ENCODE results near the gene FBXL16.

DNA sequence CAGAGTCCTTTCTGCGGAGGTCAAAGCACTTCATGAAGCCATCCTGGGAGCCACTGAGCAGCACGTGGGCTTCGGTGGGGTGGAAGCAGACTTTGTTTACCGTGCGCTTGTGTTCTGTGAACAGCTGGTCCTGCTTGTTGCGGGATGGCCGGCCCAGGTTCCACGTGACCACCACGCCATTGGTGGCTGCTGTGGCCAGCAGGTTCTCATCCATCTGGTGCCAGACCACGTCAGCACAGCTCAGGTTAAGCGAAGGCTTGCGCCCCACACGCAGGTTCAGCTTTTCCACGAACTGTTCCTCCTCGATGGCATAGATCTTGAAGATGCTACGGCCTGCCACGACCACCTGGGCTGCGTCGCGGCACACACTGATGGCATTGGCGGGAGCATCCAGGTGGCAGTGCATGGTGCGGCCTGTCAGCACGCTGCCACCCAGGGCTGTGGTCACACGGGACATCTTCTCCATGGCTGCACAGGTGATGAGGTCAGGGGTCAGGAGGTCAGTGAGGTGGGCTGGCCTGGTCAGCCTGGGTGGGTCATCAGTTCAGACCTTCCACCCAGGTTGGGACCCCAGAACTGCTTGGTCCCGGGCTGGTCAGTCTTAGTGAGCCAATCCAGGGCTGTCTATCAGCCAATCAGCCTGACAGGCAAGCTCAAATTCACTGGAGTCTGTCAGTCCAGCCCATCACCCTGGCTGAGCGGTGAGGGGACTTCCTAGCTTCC is 16.3 kb downstream of the FBXL16 start:
- TF ChIP-seq, protein P1, sequence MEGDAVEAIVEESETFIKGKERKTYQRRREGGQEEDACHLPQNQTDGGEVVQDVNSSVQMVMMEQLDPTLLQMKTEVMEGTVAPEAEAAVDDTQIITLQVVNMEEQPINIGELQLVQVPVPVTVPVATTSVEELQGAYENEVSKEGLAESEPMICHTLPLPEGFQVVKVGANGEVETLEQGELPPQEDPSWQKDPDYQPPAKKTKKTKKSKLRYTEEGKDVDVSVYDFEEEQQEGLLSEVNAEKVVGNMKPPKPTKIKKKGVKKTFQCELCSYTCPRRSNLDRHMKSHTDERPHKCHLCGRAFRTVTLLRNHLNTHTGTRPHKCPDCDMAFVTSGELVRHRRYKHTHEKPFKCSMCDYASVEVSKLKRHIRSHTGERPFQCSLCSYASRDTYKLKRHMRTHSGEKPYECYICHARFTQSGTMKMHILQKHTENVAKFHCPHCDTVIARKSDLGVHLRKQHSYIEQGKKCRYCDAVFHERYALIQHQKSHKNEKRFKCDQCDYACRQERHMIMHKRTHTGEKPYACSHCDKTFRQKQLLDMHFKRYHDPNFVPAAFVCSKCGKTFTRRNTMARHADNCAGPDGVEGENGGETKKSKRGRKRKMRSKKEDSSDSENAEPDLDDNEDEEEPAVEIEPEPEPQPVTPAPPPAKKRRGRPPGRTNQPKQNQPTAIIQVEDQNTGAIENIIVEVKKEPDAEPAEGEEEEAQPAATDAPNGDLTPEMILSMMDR (conservative IDR thresholded peaks at IDR 0.05; ENCODE audit: low read depth in 2 of 2): no peak
- TF ChIP-seq EZH2 (IDR thresholded peaks at IDR 0.05; ENCODE audit: low read depth, unreplicated experiment) (no peak), POLR2AphosphoS5 (IDR thresholded peaks at IDR 0.05; ENCODE audit: low read depth) (no peak), ZNF114 (CRISPR knock-in tag; IDR thresholded peaks at IDR 0.05) (no peak)
- TF ChIP-seq, protein P2, sequence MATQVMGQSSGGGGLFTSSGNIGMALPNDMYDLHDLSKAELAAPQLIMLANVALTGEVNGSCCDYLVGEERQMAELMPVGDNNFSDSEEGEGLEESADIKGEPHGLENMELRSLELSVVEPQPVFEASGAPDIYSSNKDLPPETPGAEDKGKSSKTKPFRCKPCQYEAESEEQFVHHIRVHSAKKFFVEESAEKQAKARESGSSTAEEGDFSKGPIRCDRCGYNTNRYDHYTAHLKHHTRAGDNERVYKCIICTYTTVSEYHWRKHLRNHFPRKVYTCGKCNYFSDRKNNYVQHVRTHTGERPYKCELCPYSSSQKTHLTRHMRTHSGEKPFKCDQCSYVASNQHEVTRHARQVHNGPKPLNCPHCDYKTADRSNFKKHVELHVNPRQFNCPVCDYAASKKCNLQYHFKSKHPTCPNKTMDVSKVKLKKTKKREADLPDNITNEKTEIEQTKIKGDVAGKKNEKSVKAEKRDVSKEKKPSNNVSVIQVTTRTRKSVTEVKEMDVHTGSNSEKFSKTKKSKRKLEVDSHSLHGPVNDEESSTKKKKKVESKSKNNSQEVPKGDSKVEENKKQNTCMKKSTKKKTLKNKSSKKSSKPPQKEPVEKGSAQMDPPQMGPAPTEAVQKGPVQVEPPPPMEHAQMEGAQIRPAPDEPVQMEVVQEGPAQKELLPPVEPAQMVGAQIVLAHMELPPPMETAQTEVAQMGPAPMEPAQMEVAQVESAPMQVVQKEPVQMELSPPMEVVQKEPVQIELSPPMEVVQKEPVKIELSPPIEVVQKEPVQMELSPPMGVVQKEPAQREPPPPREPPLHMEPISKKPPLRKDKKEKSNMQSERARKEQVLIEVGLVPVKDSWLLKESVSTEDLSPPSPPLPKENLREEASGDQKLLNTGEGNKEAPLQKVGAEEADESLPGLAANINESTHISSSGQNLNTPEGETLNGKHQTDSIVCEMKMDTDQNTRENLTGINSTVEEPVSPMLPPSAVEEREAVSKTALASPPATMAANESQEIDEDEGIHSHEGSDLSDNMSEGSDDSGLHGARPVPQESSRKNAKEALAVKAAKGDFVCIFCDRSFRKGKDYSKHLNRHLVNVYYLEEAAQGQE (IDR thresholded peaks at IDR 0.05; ENCODE audit: unreplicated experiment): no peak

Measured in GM23338 (cell line).